ENCODE data around the gene NIPAL4.
"Not testable (repeated sequence)": the region's sequence is repeated elsewhere in the genome, so short reads cannot be mapped to it uniquely, and the experiment has no call there.

The NIPAL4 gene

DNA sequence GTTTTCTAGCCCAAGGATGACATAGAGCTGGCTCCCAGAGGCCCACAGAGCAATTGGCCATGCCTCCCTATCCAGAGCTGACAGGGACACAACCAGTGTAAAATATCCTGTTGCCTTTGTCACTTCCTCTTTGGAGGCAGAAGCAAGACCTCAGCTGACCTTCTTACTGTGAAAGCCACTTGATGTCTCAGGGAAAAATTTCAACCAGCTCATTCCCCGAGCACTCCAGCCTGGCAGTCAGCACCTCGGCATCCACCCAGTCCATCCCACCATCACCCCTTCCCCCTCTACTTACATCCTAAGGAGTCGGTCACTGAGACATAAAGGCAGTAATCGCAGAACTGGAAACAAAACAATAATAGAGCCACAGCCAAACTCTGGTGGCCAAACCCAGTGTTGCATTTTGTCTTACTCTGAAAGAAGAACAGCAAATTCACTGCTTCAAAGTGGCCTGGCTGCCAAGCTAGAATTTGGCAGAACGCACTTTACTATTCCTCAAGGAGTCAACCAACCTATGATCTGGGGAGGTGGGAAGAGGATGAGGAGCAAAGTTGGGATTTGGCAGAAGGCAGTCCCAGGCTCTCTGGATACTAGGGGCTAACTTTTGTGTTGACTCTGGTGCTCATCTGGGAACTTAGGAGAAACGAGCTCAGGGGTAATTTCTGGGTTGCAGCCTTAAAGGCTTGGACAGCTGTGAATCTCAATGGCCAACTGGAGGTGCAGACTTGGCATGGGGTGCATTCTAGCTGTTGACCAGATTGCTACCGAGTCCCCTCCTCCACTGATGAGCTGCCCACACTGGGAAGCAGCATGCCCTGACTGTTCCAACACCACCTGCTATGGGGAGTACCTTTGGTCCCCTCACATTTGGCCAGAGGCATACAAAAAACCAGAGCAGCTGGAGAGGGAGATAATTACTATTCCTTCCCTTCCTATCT lies 13.6 kb downstream of the NIPAL4 start:
- Mint-ChIP-seq H3K9me3 (ENCODE audit: low read depth) (no peaks in the 10 kb centered on the region), H3K36me3 (no peaks in the 10 kb centered on the region), H3K4me3 (no peak overlapping the region), H3K27ac (no peak overlapping the region), H3K4me1 (ENCODE audit: low read depth) (no peaks in the 10 kb centered on the region), H3K27me3 (no peaks in the 10 kb centered on the region)

GRCh38 chr5:157475432-157475831 lies 15.4 kb downstream of the NIPAL4 start:
- Mint-ChIP-seq H3K9me3 (ENCODE audit: low read depth) (no peaks in the 10 kb centered on the region), H3K27ac (no peak overlapping the region), H3K4me3 (no peak overlapping the region), H3K36me3 (no peaks in the 10 kb centered on the region), H3K27me3 (no peaks in the 10 kb centered on the region), H3K4me1 (ENCODE audit: low read depth) (no peaks in the 10 kb centered on the region)

DNA sequence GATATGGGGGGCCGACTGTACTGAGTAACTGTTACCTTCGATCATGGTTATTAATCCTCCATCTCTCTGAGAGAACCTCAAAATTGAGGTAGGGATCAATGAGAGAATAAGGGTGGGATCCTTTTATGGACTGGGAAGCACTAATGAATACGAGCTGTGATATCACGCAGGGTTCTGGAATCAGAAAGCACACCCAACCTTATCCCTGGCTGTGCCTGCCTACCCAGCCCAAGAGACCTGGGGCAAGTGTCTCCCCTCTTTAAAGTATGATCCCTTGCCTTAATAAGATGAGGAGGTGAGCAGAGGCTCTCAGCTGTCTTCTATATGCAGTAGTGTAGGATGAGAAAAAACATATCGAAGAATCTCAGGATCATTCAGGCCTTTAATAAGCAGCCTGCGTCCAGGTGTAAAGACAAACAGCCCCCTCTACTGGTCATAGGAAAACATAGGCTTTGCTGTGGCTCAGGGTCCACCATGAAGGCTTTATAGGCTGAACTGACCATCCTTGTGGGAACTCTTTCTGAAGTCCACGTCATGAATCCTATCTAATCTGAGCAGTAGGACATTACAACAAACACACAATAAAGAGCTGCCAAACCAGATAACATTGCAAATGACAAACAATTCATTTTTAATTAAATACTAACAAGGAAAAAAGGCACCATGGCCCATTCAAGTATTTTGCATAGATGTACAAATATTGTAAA lies 16.8 kb downstream of the NIPAL4 start:
- Mint-ChIP-seq H3K27me3 (no peaks in the 10 kb centered on the region), H3K27ac (no peak overlapping the region)

GRCh38 chr5:157477814-157478494 lies 17.9 kb downstream of the NIPAL4 start:
- Mint-ChIP-seq H3K4me3 (no peak overlapping the region), H3K9me3 (ENCODE audit: low read depth) (no peaks in the 10 kb centered on the region), H3K36me3 (no peaks in the 10 kb centered on the region), H3K4me1 (ENCODE audit: low read depth) (no peaks in the 10 kb centered on the region), H3K27me3 (no peaks in the 10 kb centered on the region), H3K27ac (no peak overlapping the region)

More for the DNA sequence above, 16.8 kb downstream of the NIPAL4 start:
- Mint-ChIP-seq H3K4me3 (no peak overlapping the region), H3K36me3 (no peaks in the 10 kb centered on the region), H3K9me3 (ENCODE audit: low read depth) (no peaks in the 10 kb centered on the region), H3K4me1 (ENCODE audit: low read depth) (no peaks in the 10 kb centered on the region)

DNA sequence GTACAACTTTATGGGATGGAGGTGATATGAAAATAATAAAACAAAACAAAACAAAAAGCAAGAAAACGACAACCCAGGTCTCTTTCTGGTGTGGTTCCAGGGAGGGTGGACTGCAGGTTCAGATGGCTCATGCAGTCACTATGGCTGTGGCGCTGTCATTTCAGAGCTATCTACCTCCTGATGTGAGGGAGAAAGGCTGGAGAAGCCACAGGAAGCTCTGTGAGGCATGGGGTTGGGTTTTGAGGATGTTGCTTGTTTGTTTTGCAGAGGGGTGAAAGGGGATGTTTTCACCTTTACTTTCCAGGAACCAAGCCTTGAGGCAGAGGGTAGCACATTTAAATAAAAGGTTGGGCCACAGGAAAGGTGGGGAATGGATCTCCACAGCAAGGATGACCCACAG lies 18.7 kb downstream of the NIPAL4 start:
- Mint-ChIP-seq H3K4me3 (no peak overlapping the region), H3K4me1 (ENCODE audit: low read depth) (no peaks in the 10 kb centered on the region), H3K36me3 (no peaks in the 10 kb centered on the region), H3K9me3 (ENCODE audit: low read depth) (no peaks in the 10 kb centered on the region), H3K27me3 (no peaks in the 10 kb centered on the region), H3K27ac (no peak overlapping the region)

- no peaks in the 10 kb centered on the region for H3K36me3 Mint-ChIP-seq
- H3K4me1 Mint-ChIP-seq (ENCODE audit: low read depth) = no peaks in the 10 kb centered on the region
- no peak overlapping the region for H3K4me3 Mint-ChIP-seq
- no peak overlapping the region for H3K27ac Mint-ChIP-seq
- H3K9me3 Mint-ChIP-seq (ENCODE audit: low read depth) = no peaks in the 10 kb centered on the region
- no peaks in the 10 kb centered on the region for H3K27me3 Mint-ChIP-seq
Measured at GRCh38 chr5:157479166-157479565, 19.2 kb downstream of the NIPAL4 start.

DNA sequence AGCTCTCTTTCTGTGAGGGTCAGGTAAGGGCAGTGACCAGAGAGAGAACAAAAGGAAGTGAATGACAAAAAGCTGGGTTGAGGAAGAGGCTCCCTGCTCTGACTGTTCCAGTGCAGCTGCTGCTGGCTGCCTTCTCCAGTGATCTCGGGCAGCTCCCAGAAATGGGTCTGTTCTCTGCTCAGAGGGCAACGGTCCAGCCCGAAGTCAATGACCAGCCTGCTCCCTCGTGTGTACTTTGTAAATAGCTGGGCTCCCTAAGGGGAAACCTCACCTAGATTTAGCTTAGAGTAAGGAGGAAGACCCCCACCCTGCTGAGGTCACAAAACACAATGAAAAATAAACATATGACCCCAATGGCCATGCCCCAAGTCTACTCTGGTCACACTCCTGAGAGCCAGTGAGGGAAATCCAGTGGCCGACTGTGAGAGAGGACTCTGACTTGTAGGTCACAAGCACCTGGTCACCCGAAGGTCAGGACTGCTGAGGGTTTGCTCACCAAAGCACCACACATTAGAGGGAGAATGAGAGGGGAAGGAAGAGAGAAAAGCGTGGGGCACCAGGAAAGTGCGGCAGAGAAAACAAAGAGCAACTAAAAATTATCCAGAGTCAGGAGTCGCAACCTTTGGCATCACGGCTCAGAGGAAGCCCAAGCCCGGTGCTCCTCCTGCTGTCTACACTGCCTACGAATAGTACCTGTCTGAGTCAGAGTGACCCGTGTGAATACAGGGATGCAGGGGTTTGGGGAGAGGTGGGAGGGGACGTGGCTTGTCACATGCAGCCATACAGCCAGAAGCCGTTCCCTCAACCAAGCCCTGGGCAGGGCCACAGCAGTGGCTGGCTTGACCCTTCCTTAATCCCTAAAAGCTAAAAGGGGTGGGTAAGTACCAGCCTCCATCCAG lies 19.8 kb downstream of the NIPAL4 start:
- Mint-ChIP-seq H3K27ac (no peak overlapping the region), H3K27me3 (no peaks in the 10 kb centered on the region), H3K9me3 (ENCODE audit: low read depth) (no peaks in the 10 kb centered on the region), H3K36me3 (no peaks in the 10 kb centered on the region), H3K4me1 (ENCODE audit: low read depth) (no peaks in the 10 kb centered on the region), H3K4me3 (no peak overlapping the region)

GRCh38 chr5:157481265-157481664 lies 21.3 kb downstream of the NIPAL4 start:
- Mint-ChIP-seq H3K4me3 (no peak overlapping the region), H3K27me3 (no peaks in the 10 kb centered on the region), H3K4me1 (ENCODE audit: low read depth) (no peaks in the 10 kb centered on the region), H3K27ac (no peak overlapping the region), H3K9me3 (ENCODE audit: low read depth) (no peaks in the 10 kb centered on the region), H3K36me3 (no peaks in the 10 kb centered on the region)

DNA sequence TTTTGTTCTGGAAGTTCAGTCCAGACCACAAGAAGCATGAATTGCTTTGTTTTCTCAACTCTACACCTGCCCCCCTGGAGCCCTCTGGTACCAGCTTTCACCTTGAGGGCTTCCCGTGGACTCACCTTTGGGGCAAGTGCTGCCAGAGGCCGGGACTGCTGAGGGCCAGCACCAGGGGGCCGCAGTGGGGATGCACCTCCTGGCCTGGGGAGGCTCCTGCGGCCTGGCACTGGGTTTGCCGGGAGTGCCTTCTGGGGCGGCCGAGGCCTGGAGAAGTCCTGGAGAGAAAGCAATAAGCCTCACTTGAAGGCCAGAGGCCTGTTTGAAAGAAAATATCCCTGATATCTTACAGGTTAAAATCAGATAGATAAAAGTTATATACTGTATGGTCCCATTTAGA lies 21.7 kb downstream of the NIPAL4 start:
- no peak overlapping the region for H3K27ac Mint-ChIP-seq
- H3K4me3 Mint-ChIP-seq = no peak overlapping the region
- H3K36me3 Mint-ChIP-seq = no peaks in the 10 kb centered on the region
- no peaks in the 10 kb centered on the region for H3K27me3 Mint-ChIP-seq
- H3K4me1 Mint-ChIP-seq (ENCODE audit: low read depth) = peaks cover 3% of the 10 kb centered on the region
- H3K9me3 Mint-ChIP-seq (ENCODE audit: low read depth) = no peaks in the 10 kb centered on the region

DNA sequence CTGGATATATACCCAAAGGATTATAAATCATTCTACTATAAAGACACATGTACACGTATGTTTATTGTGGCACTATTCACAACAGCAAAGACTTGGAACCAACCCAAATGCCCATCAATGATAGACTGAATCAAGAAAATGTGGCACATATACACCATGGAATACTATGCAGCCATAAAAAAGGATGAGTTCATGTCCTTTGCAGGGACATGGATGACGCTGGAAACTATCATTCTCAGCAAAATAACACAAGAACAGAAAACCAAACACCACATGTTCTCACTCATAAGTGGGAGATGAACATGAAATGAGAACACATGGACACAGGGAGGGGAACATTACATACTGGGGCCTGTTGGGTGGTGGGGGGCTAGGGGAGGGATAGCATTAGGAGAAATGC lies 22.7 kb downstream of the NIPAL4 start:
- not testable (repeated sequence) for H3K36me3 Mint-ChIP-seq, H3K4me3 Mint-ChIP-seq

DNA sequence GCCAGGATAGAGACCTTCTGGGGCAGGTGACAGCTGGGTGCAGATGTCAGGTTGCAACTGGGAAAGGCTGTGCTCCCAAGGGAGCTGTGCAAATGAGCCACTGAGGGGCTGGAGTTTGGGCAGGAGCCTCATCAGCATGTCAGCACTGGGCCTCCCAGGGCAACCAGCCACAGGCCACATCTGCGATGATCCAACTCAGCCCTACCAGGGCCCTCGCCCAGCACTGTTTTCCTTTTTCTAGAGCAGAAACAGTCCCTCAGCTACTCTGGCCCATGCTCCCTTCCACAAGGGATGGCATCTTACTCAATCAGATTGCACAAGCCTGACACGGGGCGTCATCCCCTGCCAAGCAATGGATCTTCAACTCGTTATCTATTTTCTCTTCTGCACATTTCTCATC lies 24.8 kb downstream of the NIPAL4 start:
- Mint-ChIP-seq H3K36me3 (peaks cover 3% of the 10 kb centered on the region), H3K4me1 (ENCODE audit: low read depth) (peaks cover 10% of the 10 kb centered on the region), H3K9me3 (ENCODE audit: low read depth) (no peaks in the 10 kb centered on the region), H3K27ac (no peak overlapping the region), H3K27me3 (no peaks in the 10 kb centered on the region), H3K4me3 (no peak overlapping the region)

More for the DNA sequence above, 22.7 kb downstream of the NIPAL4 start:
- not testable (repeated sequence) for H3K27me3 Mint-ChIP-seq; H3K27ac Mint-ChIP-seq; H3K9me3 Mint-ChIP-seq (ENCODE audit: low read depth)
- peaks cover 10% of the 10 kb centered on the region for H3K4me1 Mint-ChIP-seq (ENCODE audit: low read depth)

GRCh38 chr5:157485340-157485739 lies 25.3 kb downstream of the NIPAL4 start:
- no peak overlapping the region for H3K27ac Mint-ChIP-seq
- H3K9me3 Mint-ChIP-seq (ENCODE audit: low read depth) = no peaks in the 10 kb centered on the region
- peaks cover 3% of the 10 kb centered on the region for H3K36me3 Mint-ChIP-seq
- no peaks in the 10 kb centered on the region for H3K27me3 Mint-ChIP-seq
- no peak overlapping the region for H3K4me3 Mint-ChIP-seq
- H3K4me1 Mint-ChIP-seq (ENCODE audit: low read depth) = peaks cover 10% of the 10 kb centered on the region

DNA sequence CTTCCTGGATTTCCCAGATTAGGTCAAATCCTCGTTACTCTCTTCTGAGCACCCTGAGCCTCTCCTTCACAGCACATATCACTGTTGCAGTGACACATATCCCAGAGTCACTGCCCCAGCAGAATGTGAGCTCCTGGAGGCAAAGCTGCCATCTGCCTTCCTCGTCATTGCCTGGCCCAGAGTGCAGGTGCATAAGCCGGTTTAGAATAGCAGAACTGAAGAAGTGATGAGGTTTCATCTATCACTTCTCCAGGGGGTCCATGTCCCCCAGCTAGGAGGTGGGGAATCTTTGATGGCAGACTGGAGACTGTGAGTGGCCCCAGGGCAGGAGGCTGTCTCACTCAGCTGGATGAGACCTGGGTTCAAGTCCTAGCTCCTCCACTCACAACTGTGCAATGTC lies 25.8 kb downstream of the NIPAL4 start:
- Mint-ChIP-seq H3K27ac (no peak overlapping the region), H3K36me3 (peaks cover 3% of the 10 kb centered on the region), H3K27me3 (no peaks in the 10 kb centered on the region), H3K4me3 (no peak overlapping the region), H3K9me3 (ENCODE audit: low read depth) (no peaks in the 10 kb centered on the region), H3K4me1 (ENCODE audit: low read depth) (peaks cover 10% of the 10 kb centered on the region)

GRCh38 chr5:157486221-157486681 lies 26.2 kb downstream of the NIPAL4 start:
- Mint-ChIP-seq H3K4me3 (no peak overlapping the region), H3K9me3 (ENCODE audit: low read depth) (no peaks in the 10 kb centered on the region), H3K27ac (no peak overlapping the region), H3K27me3 (no peaks in the 10 kb centered on the region), H3K36me3 (peaks cover 3% of the 10 kb centered on the region), H3K4me1 (ENCODE audit: low read depth) (peaks cover 10% of the 10 kb centered on the region)
